Measurements from ENCODE around the gene RARB. TPM values are rescaled to one million over a fixed set of nuclear protein-coding genes. Genes with fewer than 3 reads are reported as not detected.

RARB gene
- total and polyA plus RNA-seq, 9 of the 15 experiments (the other 6 are each of a cell fraction or from before 2014, with no cell fraction given): 0.15 to 1.3 (median 0.27) TPM

GRCh38 chr3:25427942-25428788 is at the start of gene RARB (continued):
- TF ChIP-seq AFF4 (CRISPR knock-in tag; IDR thresholded peaks at IDR 0.05) (no peak), SOX6 (IDR thresholded peaks at IDR 0.05) (no peak), MXI1 (IDR thresholded peaks at IDR 0.05; ENCODE audit: low read depth, low read length) (no peak), JUND (IDR thresholded peaks at IDR 0.05; ENCODE audit: borderline replicate concordance, low read depth, low read length) (peak; percentile 50), JUND (tag; IDR thresholded peaks at IDR 0.05; ENCODE audit: borderline replicate concordance, low read depth, low read length) (peak; percentile 78; the same call in 1 of the 3 replicates), AFF1 (IDR thresholded peaks at IDR 0.05; ENCODE audit: low read depth in 1 of 2, partially characterized antibody in 2 of 2) (peak in 1 of 2 experiments; percentile 84), HNRNPH1 (optimal IDR thresholded peaks at IDR 0.05; ENCODE audit: low read depth, low read length) (no peak), ZBTB5 (IDR thresholded peaks at IDR 0.05) (no peak), ESRRA (IDR thresholded peaks at IDR 0.05; ENCODE audit: borderline replicate concordance, low read depth) (peak; percentile 96), CEBPB (tag; IDR thresholded peaks at IDR 0.05) (peak; percentile 81), TBP (optimal IDR thresholded peaks at IDR 0.05; ENCODE audit: low read depth, low read length) (no peak), HOMEZ (CRISPR knock-in tag; IDR thresholded peaks at IDR 0.05) (no peak), POLR2G (IDR thresholded peaks at IDR 0.05; ENCODE audit: low read depth, low read length) (peak; percentile 48; the same call in 1 of the 2 replicates), NR2C1 (IDR thresholded peaks at IDR 0.05) (no peak), NR2C1 (tag; IDR thresholded peaks at IDR 0.05) (peak; percentile 51)

Data from K562 (cell line).